ENCODE measurements around the gene SBSN.

DNA sequence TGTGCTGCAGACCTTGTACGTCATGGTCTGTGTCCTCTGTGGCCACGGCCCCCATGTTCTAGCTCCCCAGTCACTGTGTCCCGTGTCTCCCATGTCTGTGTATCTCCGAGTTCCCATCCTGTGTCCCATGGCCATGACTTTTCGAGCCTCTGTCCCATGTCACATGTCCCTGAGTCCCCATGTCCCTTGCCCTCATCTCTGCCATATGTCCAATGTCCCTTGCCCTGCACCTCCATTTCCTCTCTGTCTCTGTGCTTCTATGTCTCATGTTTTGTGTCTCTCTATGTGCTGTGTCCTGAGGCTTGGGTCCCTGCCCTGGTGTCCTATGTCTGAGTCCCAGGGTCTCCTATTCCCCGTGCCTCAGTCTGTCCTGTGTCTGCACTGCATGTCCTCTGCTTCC lies 33.3 kb upstream of the SBSN start:
- TF ChIP-seq EZH2 (IDR thresholded peaks at IDR 0.05; ENCODE audit: insufficient read depth, poor library complexity, severe bottlenecking) = no peak
- no peak for TF ChIP-seq EZH2phosphoT487 (IDR thresholded peaks at IDR 0.05; ENCODE audit: insufficient read depth, low read depth)

Measured in GM23248 (cell line).